ENCODE results near the gene ACBD3.

The ACBD3 gene

DNA sequence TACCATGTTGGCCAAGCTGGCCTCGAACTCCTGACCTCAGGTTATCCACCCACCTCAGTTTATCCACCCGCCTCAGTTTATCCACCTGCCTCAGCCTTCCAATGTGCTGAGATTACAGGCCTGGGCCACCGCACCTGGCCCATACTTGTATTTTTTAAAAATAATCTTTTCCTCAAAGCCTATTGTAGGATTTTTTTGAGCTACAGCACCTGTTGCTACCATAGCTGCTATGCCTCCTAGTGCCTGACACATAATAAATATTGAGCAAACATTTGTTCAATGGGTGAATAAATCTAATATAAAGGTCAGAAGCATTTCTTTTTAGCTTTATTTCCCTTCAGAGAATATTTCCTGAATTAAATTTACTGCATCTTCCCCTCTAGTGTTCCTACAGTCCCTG is 15.7 kb upstream of the ACBD3 start:
- no peak overlapping the region for H4K12ac ChIP-seq (ENCODE audit: low read depth, low read length)
- no peak overlapping the region for H2AFZ ChIP-seq (ENCODE audit: insufficient read depth, low read length, poor library complexity)
- no peak overlapping the region for H3K4ac ChIP-seq (ENCODE audit: low read depth, low read length)
- no peaks in the 10 kb centered on the region for H3K79me1 ChIP-seq (ENCODE audit: low read length)
- H3K9ac ChIP-seq (ENCODE audit: low read length): no peak overlapping the region
- no peak overlapping the region for H2AK5ac ChIP-seq (ENCODE audit: low read length)
- no peak overlapping the region for H2BK120ac ChIP-seq (ENCODE audit: insufficient read depth, low read length, poor library complexity)
- H3K27me3 ChIP-seq (ENCODE audit: insufficient read depth, low read length): no peaks in the 10 kb centered on the region
- H3K4me3 ChIP-seq (ENCODE audit: low read depth, low read length): no peak overlapping the region
- no peaks in the 10 kb centered on the region for H3K9me3 ChIP-seq (ENCODE audit: insufficient read depth, low read depth, low read length)
- H3K36me3 ChIP-seq (ENCODE audit: control insufficient read depth in 1 of 2, insufficient read depth in 2 of 2, low read length in 2 of 2): no peaks in the 10 kb centered on the region
- no peak overlapping the region for H3K23ac ChIP-seq (ENCODE audit: low read length)
- H3K4me1 ChIP-seq (ENCODE audit: control insufficient read depth in 1 of 2, insufficient read depth in 2 of 2, low read length in 2 of 2): no peaks in the 10 kb centered on the region
- H3K18ac ChIP-seq (ENCODE audit: low read length): no peak overlapping the region
- H2BK5ac ChIP-seq (ENCODE audit: low read depth, low read length, poor library complexity): no peak overlapping the region
- no peak overlapping the region for H2BK12ac ChIP-seq (ENCODE audit: low read length)
- no peaks in the 10 kb centered on the region for H3K79me2 ChIP-seq (ENCODE audit: control insufficient read depth, insufficient read depth, low read length, poor library complexity)
- H3K4me2 ChIP-seq (ENCODE audit: low read length): no peak overlapping the region
- DNase-seq: no peak
- H3K14ac ChIP-seq (ENCODE audit: low read length): no peak overlapping the region
- WGBS (ENCODE audit: extremely low coverage, insufficient coverage, insufficient read length): no CpG with 5 or more reads among the region's 3 CpGs
- H4K91ac ChIP-seq (ENCODE audit: low read depth, low read length): no peak overlapping the region
- H3K27ac ChIP-seq (ENCODE audit: low read depth, low read length): no peak overlapping the region
- no peak overlapping the region for H4K8ac ChIP-seq (ENCODE audit: low read depth, low read length)

DNA sequence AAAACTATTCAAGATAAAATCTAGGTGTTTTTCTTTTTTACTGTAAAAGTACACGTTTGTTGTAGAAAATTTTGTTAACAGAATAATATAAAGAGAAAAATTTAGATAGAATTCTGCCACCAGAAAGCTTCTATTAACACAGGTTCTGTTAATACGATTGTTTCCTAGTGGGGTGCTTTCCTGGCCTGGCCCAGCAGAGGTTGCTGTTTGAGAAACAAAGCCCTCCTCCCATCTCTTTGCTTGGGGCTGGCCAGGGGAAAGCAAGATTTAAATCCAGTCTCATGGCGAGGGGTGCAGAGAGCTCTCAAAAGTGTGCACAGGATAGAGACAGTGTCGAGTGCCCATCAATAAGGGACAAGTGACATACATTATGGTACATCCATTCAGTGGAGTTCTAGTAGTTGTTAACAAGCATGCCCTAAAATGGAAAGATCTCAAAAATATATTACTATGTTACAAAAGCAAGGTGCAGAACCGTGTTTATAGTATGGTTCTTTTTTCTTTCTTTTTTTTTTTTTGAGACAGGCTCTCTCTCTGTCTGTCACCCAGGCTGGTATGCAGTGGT is 14.6 kb upstream of the ACBD3 start:
- Histone ChIP-seq H4K12ac (ENCODE audit: low read depth, low read length) (no peak overlapping the region), H3K4me1 (ENCODE audit: control insufficient read depth in 1 of 2, insufficient read depth in 2 of 2, low read length in 2 of 2) (no peaks in the 10 kb centered on the region)

DNA sequence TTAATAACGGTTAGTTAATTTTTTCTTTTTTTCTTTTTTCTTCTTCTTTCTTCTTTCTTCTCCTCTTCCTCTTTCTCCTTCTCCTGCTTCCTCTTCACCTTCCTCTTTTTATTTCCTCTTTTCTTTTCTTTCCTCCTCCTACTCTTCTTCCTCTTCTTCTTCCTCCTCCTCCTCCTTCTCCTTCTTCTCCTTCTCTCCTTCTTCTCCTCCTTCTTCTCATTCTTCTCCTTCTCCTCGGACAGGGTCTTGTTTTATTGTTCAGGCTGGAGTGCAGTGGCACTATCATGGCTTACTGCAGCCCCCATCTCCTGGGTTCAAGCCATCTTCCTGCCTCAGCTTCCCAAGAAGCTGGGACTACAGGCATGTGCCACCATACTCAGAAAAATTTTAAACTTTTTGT is 13.4 kb upstream of the ACBD3 start:
- Histone ChIP-seq H3K27ac (ENCODE audit: low read depth, low read length) (no peak overlapping the region), H2BK120ac (ENCODE audit: insufficient read depth, low read length, poor library complexity) (no peak overlapping the region), H4K91ac (ENCODE audit: low read depth, low read length) (no peak overlapping the region), H3K79me2 (ENCODE audit: control insufficient read depth, insufficient read depth, low read length, poor library complexity) (no peaks in the 10 kb centered on the region), H3K14ac (ENCODE audit: low read length) (no peak overlapping the region), H2AK5ac (ENCODE audit: low read length) (peak overlapping the region; percentile 16), H3K9ac (ENCODE audit: low read length) (no peak overlapping the region), H2BK12ac (ENCODE audit: low read length) (no peak overlapping the region), H3K23ac (ENCODE audit: low read length) (no peak overlapping the region), H4K8ac (ENCODE audit: low read depth, low read length) (no peak overlapping the region), H3K79me1 (ENCODE audit: low read length) (no peaks in the 10 kb centered on the region), H3K4me3 (ENCODE audit: low read depth, low read length) (no peak overlapping the region), H3K4me1 (ENCODE audit: control insufficient read depth in 1 of 2, insufficient read depth in 2 of 2, low read length in 2 of 2) (no peaks in the 10 kb centered on the region), H3K36me3 (ENCODE audit: control insufficient read depth in 1 of 2, insufficient read depth in 2 of 2, low read length in 2 of 2) (no peaks in the 10 kb centered on the region), H3K27me3 (ENCODE audit: insufficient read depth, low read length) (no peaks in the 10 kb centered on the region), H2BK5ac (ENCODE audit: low read depth, low read length, poor library complexity) (no peak overlapping the region), H3K4me2 (ENCODE audit: low read length) (no peak overlapping the region), H3K18ac (ENCODE audit: low read length) (no peak overlapping the region), H2AFZ (ENCODE audit: insufficient read depth, low read length, poor library complexity) (no peak overlapping the region), H4K12ac (ENCODE audit: low read depth, low read length) (no peak overlapping the region), H3K4ac (ENCODE audit: low read depth, low read length) (no peak overlapping the region), H3K9me3 (ENCODE audit: insufficient read depth, low read depth, low read length) (no peaks in the 10 kb centered on the region)
- WGBS (ENCODE audit: extremely low coverage, insufficient coverage, insufficient read length): no CpG with 5 or more reads among the region's 2 CpGs
- no peak for DNase-seq

More for the DNA sequence above, 14.6 kb upstream of the ACBD3 start:
- no peaks in the 10 kb centered on the region for H3K79me2 ChIP-seq (ENCODE audit: control insufficient read depth, insufficient read depth, low read length, poor library complexity)
- H3K9me3 ChIP-seq (ENCODE audit: insufficient read depth, low read depth, low read length): no peaks in the 10 kb centered on the region
- DNase-seq: peak in 1 of 2 donors; percentile 45
- no peak overlapping the region for H3K18ac ChIP-seq (ENCODE audit: low read length)
- WGBS (ENCODE audit: extremely low coverage, insufficient coverage, insufficient read length): no CpG with 5 or more reads among the region's 5 CpGs
- no peak overlapping the region for H3K14ac ChIP-seq (ENCODE audit: low read length)
- no peaks in the 10 kb centered on the region for H3K79me1 ChIP-seq (ENCODE audit: low read length)
- H2BK120ac ChIP-seq (ENCODE audit: insufficient read depth, low read length, poor library complexity): no peak overlapping the region
- no peak overlapping the region for H4K8ac ChIP-seq (ENCODE audit: low read depth, low read length)
- H3K4me3 ChIP-seq (ENCODE audit: low read depth, low read length): no peak overlapping the region
- H3K9ac ChIP-seq (ENCODE audit: low read length): no peak overlapping the region
- H3K4ac ChIP-seq (ENCODE audit: low read depth, low read length): no peak overlapping the region
- H3K36me3 ChIP-seq (ENCODE audit: control insufficient read depth in 1 of 2, insufficient read depth in 2 of 2, low read length in 2 of 2): no peaks in the 10 kb centered on the region
- H3K27me3 ChIP-seq (ENCODE audit: insufficient read depth, low read length): no peaks in the 10 kb centered on the region
- no peak overlapping the region for H4K91ac ChIP-seq (ENCODE audit: low read depth, low read length)
- no peak overlapping the region for H3K4me2 ChIP-seq (ENCODE audit: low read length)
- no peak overlapping the region for H2BK5ac ChIP-seq (ENCODE audit: low read depth, low read length, poor library complexity)
- H3K27ac ChIP-seq (ENCODE audit: low read depth, low read length): no peak overlapping the region
- H2BK12ac ChIP-seq (ENCODE audit: low read length): peak overlapping the region; percentile 76
- H3K23ac ChIP-seq (ENCODE audit: low read length): no peak overlapping the region
- H2AK5ac ChIP-seq (ENCODE audit: low read length): no peak overlapping the region
- no peak overlapping the region for H2AFZ ChIP-seq (ENCODE audit: insufficient read depth, low read length, poor library complexity)

DNA sequence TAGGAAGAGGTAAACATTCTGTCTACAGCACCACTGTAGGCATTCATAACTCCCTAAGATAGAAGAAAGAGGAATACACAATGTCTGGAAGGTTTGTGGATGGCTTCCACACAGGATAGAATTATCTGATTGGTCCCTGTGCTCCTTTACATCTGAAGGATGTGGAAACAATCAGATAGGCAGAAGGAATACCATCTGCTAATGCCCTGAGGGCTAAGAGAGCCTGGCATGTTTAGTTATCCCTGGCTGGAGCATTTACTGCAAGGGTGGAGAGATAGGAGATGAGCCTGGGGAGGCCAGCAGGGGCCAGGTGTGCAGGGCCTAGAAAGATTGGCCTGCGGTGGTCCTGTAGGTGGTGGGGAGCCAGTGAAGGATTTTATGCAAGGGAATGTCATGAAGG is 8.6 kb upstream of the ACBD3 start:
- H3K27me3 ChIP-seq (ENCODE audit: insufficient read depth, low read length): no peaks in the 10 kb centered on the region
- H4K91ac ChIP-seq (ENCODE audit: low read depth, low read length): no peak overlapping the region
- H3K36me3 ChIP-seq (ENCODE audit: control insufficient read depth in 1 of 2, insufficient read depth in 2 of 2, low read length in 2 of 2): no peaks in the 10 kb centered on the region
- H2BK5ac ChIP-seq (ENCODE audit: low read depth, low read length, poor library complexity): no peak overlapping the region
- no CpG with 5 or more reads among the region's 1 CpG for WGBS (ENCODE audit: extremely low coverage, insufficient coverage, insufficient read length)
- no peak overlapping the region for H3K4me3 ChIP-seq (ENCODE audit: low read depth, low read length)
- H2BK120ac ChIP-seq (ENCODE audit: insufficient read depth, low read length, poor library complexity): no peak overlapping the region
- H3K9ac ChIP-seq (ENCODE audit: low read length): no peak overlapping the region
- H3K14ac ChIP-seq (ENCODE audit: low read length): no peak overlapping the region
- H3K18ac ChIP-seq (ENCODE audit: low read length): no peak overlapping the region
- no peak overlapping the region for H3K27ac ChIP-seq (ENCODE audit: low read depth, low read length)
- no peaks in the 10 kb centered on the region for H3K9me3 ChIP-seq (ENCODE audit: insufficient read depth, low read depth, low read length)
- no peak overlapping the region for H2BK12ac ChIP-seq (ENCODE audit: low read length)
- H3K4me1 ChIP-seq (ENCODE audit: control insufficient read depth in 1 of 2, insufficient read depth in 2 of 2, low read length in 2 of 2): no peaks in the 10 kb centered on the region
- no peak overlapping the region for H3K4ac ChIP-seq (ENCODE audit: low read depth, low read length)
- DNase-seq: peak in 1 of 2 donors; percentile 58
- no peaks in the 10 kb centered on the region for H3K79me1 ChIP-seq (ENCODE audit: low read length)
- no peak overlapping the region for H4K8ac ChIP-seq (ENCODE audit: low read depth, low read length)
- H2AFZ ChIP-seq (ENCODE audit: insufficient read depth, low read length, poor library complexity): no peak overlapping the region
- no peak overlapping the region for H2AK5ac ChIP-seq (ENCODE audit: low read length)
- H3K23ac ChIP-seq (ENCODE audit: low read length): no peak overlapping the region
- H4K12ac ChIP-seq (ENCODE audit: low read depth, low read length): no peak overlapping the region
- no peaks in the 10 kb centered on the region for H3K79me2 ChIP-seq (ENCODE audit: control insufficient read depth, insufficient read depth, low read length, poor library complexity)
- H3K4me2 ChIP-seq (ENCODE audit: low read length): no peak overlapping the region

All from trophoblast cell (in vitro differentiated cells and primary cell).